Neural cell (in vitro differentiated cells): ENCODE measurements around the gene MAPK8IP2. TPM values are rescaled to one million over a fixed set of nuclear protein-coding genes. Genes with fewer than 3 reads are reported as not detected.

Experiments used
- H2AFZ ChIP-seq: fragments of 200-600, 300-800 bp; sonication (generic), shearing (Covaris generic); 2 replicates; pipeline ENCODE4 v1.6.0; 2014; ENCODE audit warnings: low read depth, mild to moderate bottlenecking, antibody characterized with exemption, low read length, moderate library complexity
- H3F3A ChIP-seq: fragments of 200-600 bp; shearing (Covaris generic); 2 replicates; pipeline ENCODE4 v1.6.1; 2016; ENCODE audit warnings: mild to moderate bottlenecking, moderate library complexity, mixed read lengths, antibody characterized with exemption, low read length; ENCODE audit not compliant: insufficient read depth, poor library complexity, severe bottlenecking
- H3K27ac ChIP-seq: fragments of 200-600, 300-800 bp; sonication (generic), shearing (Covaris generic); 2 replicates; pipeline ENCODE4 v1.5.1; 2014; ENCODE audit warnings: mild to moderate bottlenecking, low read length, moderate library complexity
- H3K27me3 ChIP-seq: fragments of 300-800, 200-600 bp; sonication (generic), shearing (Covaris generic); 2 replicates; pipeline ENCODE4 v1.6.0; 2014; ENCODE audit warnings: mild to moderate bottlenecking, low read depth, low read length, moderate library complexity; ENCODE audit not compliant: insufficient read depth
- H3K36me3 ChIP-seq: fragments of 300-800, 200-600 bp; sonication (generic), shearing (Covaris generic); 2 replicates; pipeline ENCODE4 v1.5.1; 2014; ENCODE audit warnings: mild to moderate bottlenecking, antibody characterized with exemption, low read length, moderate library complexity; ENCODE audit not compliant: insufficient read depth
- H3K4me2 ChIP-seq: fragments of 300-800, 200-600 bp; sonication (generic), shearing (Covaris generic); 2 replicates; pipeline ENCODE4 v1.6.0; 2014; ENCODE audit warnings: mild to moderate bottlenecking, low read length
- H3K4me3 ChIP-seq: fragments of 300-800, 200-600 bp; sonication (generic), shearing (Covaris generic); 2 replicates; pipeline ENCODE4 v1.5.1; 2014; ENCODE audit warnings: mild to moderate bottlenecking, low read length, moderate library complexity
- H3K79me2 ChIP-seq: fragments of 200-600 bp; shearing (Covaris generic); replicated peaks from 2 replicates; pipeline ENCODE4 v1.6.0; 2014; ENCODE audit warnings: mild to moderate bottlenecking, low read length, moderate library complexity; ENCODE audit not compliant: insufficient read depth
- H3K9ac ChIP-seq: fragments of 300-800, 200-600 bp; sonication (generic), shearing (Covaris generic); 2 replicates; pipeline ENCODE4 v1.6.1; 2016; ENCODE audit warnings: mild to moderate bottlenecking, low read length, mixed read lengths
- H3K9me2 ChIP-seq: fragments of 200-600 bp; shearing (Covaris generic); 2 replicates; pipeline ENCODE4 v1.6.1; 2016; ENCODE audit warnings: mild to moderate bottlenecking, low read length, mixed read lengths; ENCODE audit not compliant: insufficient read depth
- H3K9me3 ChIP-seq: fragments of 200-600, 300-800 bp; sonication (generic), shearing (Covaris generic); 2 replicates; pipeline ENCODE4 v1.6.1; 2016; ENCODE audit warnings: mild to moderate bottlenecking, mixed run types, low read length, moderate library complexity, mixed read lengths
- H4K20me1 ChIP-seq: fragments of 200-600 bp; shearing (Covaris generic); 2 replicates; pipeline ENCODE4 v1.6.1; 2016; ENCODE audit warnings: mild to moderate bottlenecking, mixed run types; ENCODE audit not compliant: insufficient read depth
- EP300 ChIP-seq: fragments of 450-650 bp; conservative IDR thresholded peaks from 2 replicates; pipeline ENCODE4 v1.6.1; 2014; ENCODE audit warnings: antibody characterized with exemption, mild to moderate bottlenecking, moderate library complexity; ENCODE audit not compliant: poor library complexity, severe bottlenecking
- EZH2 ChIP-seq: fragments of 200-600, 300-800 bp; shearing (Covaris generic), sonication (generic); IDR thresholded peaks from 2 replicates; pipeline ENCODE4 v1.6.1; 2014; ENCODE audit warnings: antibody characterized with exemption, low read length, borderline replicate concordance, mild to moderate bottlenecking; ENCODE audit not compliant: insufficient read depth, poor library complexity, severe bottlenecking
- MXI1 ChIP-seq: fragments of 450-650 bp; conservative IDR thresholded peaks from 2 replicates; pipeline ENCODE4 v1.6.1; 2014; ENCODE audit warnings: antibody characterized with exemption, mild to moderate bottlenecking; ENCODE audit not compliant: poor library complexity, severe bottlenecking
- POLR2AphosphoS5 ChIP-seq: IDR thresholded peaks from 2 replicates; pipeline ENCODE4 v1.6.1; 2012
- RAD21 ChIP-seq: fragments of 450-650 bp; conservative IDR thresholded peaks from 2 replicates; pipeline ENCODE4 v1.6.1; 2014; ENCODE audit warnings: antibody characterized with exemption, mild to moderate bottlenecking, moderate library complexity
- SMC3 ChIP-seq: fragments of 450-650 bp; conservative IDR thresholded peaks from 2 replicates; pipeline ENCODE4 v1.6.1; 2014; ENCODE audit warnings: antibody characterized with exemption, mild to moderate bottlenecking, moderate library complexity; ENCODE audit not compliant: poor library complexity
- TAF1 ChIP-seq: IDR thresholded peaks from 2 replicates; pipeline ENCODE4 v1.6.1; 2012; ENCODE audit warnings: low read depth
- polyA plus RNA-seq: library from polyadenylated mRNA; depleted of rRNA; stranded (reverse); fragments of >200 nt; gene quantifications from 2 replicates; pipeline ENCODE4 v1.2.3, GENCODE V29; 2014
- TF ChIP-seq, protein P1 (sequence below): IDR thresholded peaks from 2 replicates; pipeline ENCODE4 v1.6.1; 2012; ENCODE audit warnings: borderline replicate concordance
- TF ChIP-seq, protein P2 (sequence below): fragments of 450-650 bp; IDR thresholded peaks from 2 replicates; pipeline ENCODE4 v1.5.1; 2014; ENCODE audit warnings: antibody characterized with exemption, mild to moderate bottlenecking, moderate library complexity; ENCODE audit not compliant: poor library complexity, severe bottlenecking

MAPK8IP2 gene
- polyA plus RNA-seq, 1 donor from 2014 or later: 48.0 TPM

DNA sequence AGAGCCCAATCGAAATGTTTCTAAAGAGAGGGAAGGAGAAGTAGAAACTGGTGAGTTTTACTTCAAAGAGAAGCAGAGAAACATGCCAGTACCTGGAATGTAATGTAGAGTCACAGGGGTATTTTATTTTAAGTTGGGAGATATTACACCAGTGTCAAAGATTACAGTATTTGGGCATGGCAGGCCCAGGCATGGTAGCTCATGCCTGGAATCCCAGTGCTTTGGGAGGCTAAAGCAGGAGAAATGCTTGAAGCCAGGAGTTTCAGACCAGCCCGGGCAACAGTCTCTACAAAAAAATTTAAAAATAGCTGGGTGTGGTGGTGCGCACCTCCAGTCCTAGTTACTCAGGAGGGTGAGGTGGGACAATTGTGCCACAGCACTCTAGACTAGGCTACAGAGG is 40.6 kb upstream of the MAPK8IP2 start:
- no peaks in the 10 kb centered on the region for H3K27me3 ChIP-seq
- H3K9me2 ChIP-seq: no peaks in the 10 kb centered on the region
- H3K9me3 ChIP-seq: no peaks in the 10 kb centered on the region
- no peak overlapping the region for H3K4me2 ChIP-seq
- H2AFZ ChIP-seq: no peak overlapping the region
- H3K9ac ChIP-seq: no peak overlapping the region
- H4K20me1 ChIP-seq: no peaks in the 10 kb centered on the region
- no peak overlapping the region for H3K27ac ChIP-seq
- no peaks in the 10 kb centered on the region for H3F3A ChIP-seq
- no peak for TF ChIP-seq EP300
- TF ChIP-seq, protein P1, sequence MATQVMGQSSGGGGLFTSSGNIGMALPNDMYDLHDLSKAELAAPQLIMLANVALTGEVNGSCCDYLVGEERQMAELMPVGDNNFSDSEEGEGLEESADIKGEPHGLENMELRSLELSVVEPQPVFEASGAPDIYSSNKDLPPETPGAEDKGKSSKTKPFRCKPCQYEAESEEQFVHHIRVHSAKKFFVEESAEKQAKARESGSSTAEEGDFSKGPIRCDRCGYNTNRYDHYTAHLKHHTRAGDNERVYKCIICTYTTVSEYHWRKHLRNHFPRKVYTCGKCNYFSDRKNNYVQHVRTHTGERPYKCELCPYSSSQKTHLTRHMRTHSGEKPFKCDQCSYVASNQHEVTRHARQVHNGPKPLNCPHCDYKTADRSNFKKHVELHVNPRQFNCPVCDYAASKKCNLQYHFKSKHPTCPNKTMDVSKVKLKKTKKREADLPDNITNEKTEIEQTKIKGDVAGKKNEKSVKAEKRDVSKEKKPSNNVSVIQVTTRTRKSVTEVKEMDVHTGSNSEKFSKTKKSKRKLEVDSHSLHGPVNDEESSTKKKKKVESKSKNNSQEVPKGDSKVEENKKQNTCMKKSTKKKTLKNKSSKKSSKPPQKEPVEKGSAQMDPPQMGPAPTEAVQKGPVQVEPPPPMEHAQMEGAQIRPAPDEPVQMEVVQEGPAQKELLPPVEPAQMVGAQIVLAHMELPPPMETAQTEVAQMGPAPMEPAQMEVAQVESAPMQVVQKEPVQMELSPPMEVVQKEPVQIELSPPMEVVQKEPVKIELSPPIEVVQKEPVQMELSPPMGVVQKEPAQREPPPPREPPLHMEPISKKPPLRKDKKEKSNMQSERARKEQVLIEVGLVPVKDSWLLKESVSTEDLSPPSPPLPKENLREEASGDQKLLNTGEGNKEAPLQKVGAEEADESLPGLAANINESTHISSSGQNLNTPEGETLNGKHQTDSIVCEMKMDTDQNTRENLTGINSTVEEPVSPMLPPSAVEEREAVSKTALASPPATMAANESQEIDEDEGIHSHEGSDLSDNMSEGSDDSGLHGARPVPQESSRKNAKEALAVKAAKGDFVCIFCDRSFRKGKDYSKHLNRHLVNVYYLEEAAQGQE: no peak
- no peak for TF ChIP-seq EZH2
- TF ChIP-seq POLR2AphosphoS5: no peak
- TF ChIP-seq SMC3: no peak
- no peak for TF ChIP-seq TAF1
- TF ChIP-seq MXI1: no peak
- TF ChIP-seq RAD21: no peak
- TF ChIP-seq, protein P2, sequence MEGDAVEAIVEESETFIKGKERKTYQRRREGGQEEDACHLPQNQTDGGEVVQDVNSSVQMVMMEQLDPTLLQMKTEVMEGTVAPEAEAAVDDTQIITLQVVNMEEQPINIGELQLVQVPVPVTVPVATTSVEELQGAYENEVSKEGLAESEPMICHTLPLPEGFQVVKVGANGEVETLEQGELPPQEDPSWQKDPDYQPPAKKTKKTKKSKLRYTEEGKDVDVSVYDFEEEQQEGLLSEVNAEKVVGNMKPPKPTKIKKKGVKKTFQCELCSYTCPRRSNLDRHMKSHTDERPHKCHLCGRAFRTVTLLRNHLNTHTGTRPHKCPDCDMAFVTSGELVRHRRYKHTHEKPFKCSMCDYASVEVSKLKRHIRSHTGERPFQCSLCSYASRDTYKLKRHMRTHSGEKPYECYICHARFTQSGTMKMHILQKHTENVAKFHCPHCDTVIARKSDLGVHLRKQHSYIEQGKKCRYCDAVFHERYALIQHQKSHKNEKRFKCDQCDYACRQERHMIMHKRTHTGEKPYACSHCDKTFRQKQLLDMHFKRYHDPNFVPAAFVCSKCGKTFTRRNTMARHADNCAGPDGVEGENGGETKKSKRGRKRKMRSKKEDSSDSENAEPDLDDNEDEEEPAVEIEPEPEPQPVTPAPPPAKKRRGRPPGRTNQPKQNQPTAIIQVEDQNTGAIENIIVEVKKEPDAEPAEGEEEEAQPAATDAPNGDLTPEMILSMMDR: no peak
- H3K4me3 ChIP-seq: no peak overlapping the region
- H3K79me2 ChIP-seq: no peaks in the 10 kb centered on the region
- no peaks in the 10 kb centered on the region for H3K36me3 ChIP-seq

DNA sequence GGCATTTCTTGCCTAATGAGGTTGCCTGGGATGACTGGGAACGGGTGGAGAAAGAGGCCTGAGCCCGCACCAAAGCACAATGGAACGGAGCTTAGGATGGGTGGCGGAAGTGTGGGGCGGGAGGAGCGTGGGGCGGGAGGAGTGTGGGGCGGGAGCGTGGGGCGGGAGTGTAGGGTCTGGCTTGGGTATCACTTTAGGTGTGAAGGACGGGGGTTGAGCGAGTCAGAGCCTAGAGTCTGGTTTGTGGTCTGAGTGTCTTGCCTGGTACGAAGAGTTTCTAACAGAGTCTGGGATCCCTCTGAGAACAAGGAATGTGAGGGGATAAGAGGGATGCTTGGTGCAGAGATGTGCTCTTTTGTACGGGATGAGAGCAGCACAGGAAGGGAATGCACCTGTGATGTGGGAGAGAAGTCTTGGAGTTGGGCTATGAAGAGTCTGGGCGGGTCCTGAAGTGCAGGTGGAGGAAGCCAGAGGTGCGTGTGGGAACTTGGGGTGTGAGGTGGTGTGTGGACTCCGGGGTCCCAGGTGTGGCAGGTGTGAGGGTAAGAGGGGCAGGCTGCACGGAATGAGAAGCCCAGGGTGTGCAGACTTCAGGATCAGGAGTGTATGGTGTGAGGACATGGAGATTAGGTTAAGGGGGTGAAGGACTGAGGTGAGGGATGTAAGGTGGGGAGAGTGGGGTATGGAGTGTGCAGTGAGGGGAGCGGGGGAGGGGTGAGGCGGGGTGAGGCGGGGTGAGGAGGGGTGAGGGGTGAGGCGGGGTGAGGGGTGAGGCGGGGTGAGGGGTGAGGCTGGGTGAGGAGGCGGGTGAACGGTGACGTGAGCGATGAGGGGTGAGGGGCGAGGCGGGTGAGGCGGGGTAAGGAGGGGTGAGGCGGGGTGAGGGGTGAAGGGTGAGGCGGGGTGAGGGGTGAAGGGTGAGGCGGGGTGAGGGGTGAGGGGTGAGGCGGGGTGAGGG is 38.9 kb upstream of the MAPK8IP2 start:
- Histone ChIP-seq H3F3A (no peaks in the 10 kb centered on the region), H3K27me3 (no peaks in the 10 kb centered on the region), H3K9ac (no peak overlapping the region), H3K4me3 (no peak overlapping the region), H3K79me2 (no peaks in the 10 kb centered on the region), H3K9me3 (no peaks in the 10 kb centered on the region), H4K20me1 (no peaks in the 10 kb centered on the region), H2AFZ (no peak overlapping the region), H3K36me3 (no peaks in the 10 kb centered on the region), H3K9me2 (no peaks in the 10 kb centered on the region), H3K27ac (no peak overlapping the region), H3K4me2 (no peak overlapping the region)
- TF ChIP-seq SMC3: no peak
- TF ChIP-seq EZH2: no peak
- no peak for TF ChIP-seq TAF1
- TF ChIP-seq RAD21: no peak
- TF ChIP-seq EP300: no peak
- TF ChIP-seq MXI1: no peak
- TF ChIP-seq, protein P1: no peak
- TF ChIP-seq, protein P2: no peak
- no peak for TF ChIP-seq POLR2AphosphoS5
